Measurements from ENCODE around the gene IL1RAPL2. TPM values are rescaled to one million over a fixed set of nuclear protein-coding genes. Genes with fewer than 3 reads are reported as not detected.

The IL1RAPL2 gene
- total and polyA plus RNA-seq, 2 of the 8 experiments (the other 6 are each of a cell fraction or from before 2014, with no cell fraction given): 0.20 to 1.3 TPM

DNA sequence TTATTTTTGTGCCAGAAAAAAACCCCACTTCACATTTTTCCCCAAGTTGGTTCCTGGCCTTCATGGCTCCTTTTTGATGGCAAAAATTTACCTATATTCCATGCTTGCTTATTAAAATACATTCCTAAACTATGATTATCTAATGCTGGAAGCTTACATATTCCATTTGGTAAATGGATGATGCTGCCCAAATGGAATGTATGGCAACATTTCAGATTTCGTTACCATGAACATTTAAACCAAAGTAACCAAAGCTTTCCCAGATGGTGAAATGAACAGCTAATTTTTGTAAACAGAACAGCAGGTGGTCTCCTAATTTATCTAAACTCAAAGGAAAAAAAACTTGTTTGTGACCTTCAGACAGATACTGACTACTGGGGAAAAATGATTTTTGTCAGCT, 765.2 kb downstream of the IL1RAPL2 start:
- no peak overlapping the region for H2BK20ac ChIP-seq (ENCODE audit: low read length)
- no peaks in the 10 kb centered on the region for H3K79me1 ChIP-seq (ENCODE audit: low read depth, low read length)
- no peak overlapping the region for H3K14ac ChIP-seq (ENCODE audit: insufficient read length)
- 86% methylated on average over 1 of the region's 1 CpG; no CpG with 5 or more reads in 1 of the 2 experiments for WGBS, 2 experiments (ENCODE audit: extremely low coverage in 1 of 2, insufficient coverage in 1 of 2, insufficient read length in 1 of 2, insufficient replicate concordance in 2 of 2, low coverage in 1 of 2, low lambda C conversion rate in 2 of 2, missing lambda C conversion rate in 1 of 2)
- H3K79me2 ChIP-seq (ENCODE audit: control insufficient read depth in 1 of 2, insufficient read depth in 2 of 2, low read length in 2 of 2): no peaks in the 10 kb centered on the region
- no peak overlapping the region for H2BK5ac ChIP-seq (ENCODE audit: low read depth, low read length)
- no peak overlapping the region for H3K18ac ChIP-seq (ENCODE audit: extremely low read depth, low read length)
- no peaks in the 10 kb centered on the region for H3K27me3 ChIP-seq (replicated peaks in 1 of 4; ENCODE audit: control insufficient read depth in 3 of 4, extremely low read depth in 1 of 4, insufficient read depth in 3 of 4, low read length in 3 of 4)
- H4K20me1 ChIP-seq (replicated peaks in 1 of 2; ENCODE audit: control insufficient read depth in 1 of 2, insufficient read depth in 2 of 2, low read length in 2 of 2): no peaks in the 10 kb centered on the region
- no peaks in the 10 kb centered on the region for H3K4me1 ChIP-seq (replicated peaks in 1 of 4; ENCODE audit: control insufficient read depth in 3 of 4, insufficient read depth in 4 of 4, low read length in 3 of 4)
- no peak overlapping the region for H3K27ac ChIP-seq (ENCODE audit: low read depth, low read length)
- no peak overlapping the region for H3K9ac ChIP-seq (replicated peaks in 1 of 4; ENCODE audit: extremely low read depth in 1 of 4, low read depth in 3 of 4, low read length in 3 of 4)
- ChIA-PET CTCF (ENCODE audit: partially characterized antibody) (no interaction called here), POLR2A (ENCODE audit: partially characterized antibody) (no interaction called here)
- H4K91ac ChIP-seq (replicated peaks; ENCODE audit: insufficient read length, low read length): no peak overlapping the region
- no peak overlapping the region for H4K8ac ChIP-seq (ENCODE audit: extremely low read depth, insufficient read depth, low read length)
- no peak overlapping the region for H2BK12ac ChIP-seq (ENCODE audit: low read depth, low read length)
- no peak for DNase-seq (ENCODE audit: low read depth in 1 of 2, low spot score in 2 of 2)
- no peak overlapping the region for H3K23ac ChIP-seq (ENCODE audit: insufficient read length)
- no peak overlapping the region for H2AK5ac ChIP-seq (ENCODE audit: low read depth, low read length)
- H4K5ac ChIP-seq (ENCODE audit: insufficient read length, low read depth, low read length): no peak overlapping the region
- H3K36me3 ChIP-seq (ENCODE audit: control insufficient read depth in 2 of 4, insufficient read depth in 4 of 4, low read length in 3 of 4): no peaks in the 10 kb centered on the region
- no peak for TF ChIP-seq TCF12 (IDR thresholded peaks at IDR 0.05; ENCODE audit: low read depth, low read length)
- TF ChIP-seq BCL11A (IDR thresholded peaks at IDR 0.05; ENCODE audit: low read depth in 2 of 2, low read length in 2 of 2): no peak
- TF ChIP-seq RNF2 (IDR thresholded peaks at IDR 0.05; ENCODE audit: borderline replicate concordance, low read depth, low read length, missing control alignments, poor library complexity, severe bottlenecking): no peak
- TF ChIP-seq, protein P1, sequence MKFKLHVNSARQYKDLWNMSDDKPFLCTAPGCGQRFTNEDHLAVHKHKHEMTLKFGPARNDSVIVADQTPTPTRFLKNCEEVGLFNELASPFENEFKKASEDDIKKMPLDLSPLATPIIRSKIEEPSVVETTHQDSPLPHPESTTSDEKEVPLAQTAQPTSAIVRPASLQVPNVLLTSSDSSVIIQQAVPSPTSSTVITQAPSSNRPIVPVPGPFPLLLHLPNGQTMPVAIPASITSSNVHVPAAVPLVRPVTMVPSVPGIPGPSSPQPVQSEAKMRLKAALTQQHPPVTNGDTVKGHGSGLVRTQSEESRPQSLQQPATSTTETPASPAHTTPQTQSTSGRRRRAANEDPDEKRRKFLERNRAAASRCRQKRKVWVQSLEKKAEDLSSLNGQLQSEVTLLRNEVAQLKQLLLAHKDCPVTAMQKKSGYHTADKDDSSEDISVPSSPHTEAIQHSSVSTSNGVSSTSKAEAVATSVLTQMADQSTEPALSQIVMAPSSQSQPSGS (IDR thresholded peaks at IDR 0.05; ENCODE audit: low read length): no peak
- TF ChIP-seq SP1 (IDR thresholded peaks at IDR 0.05; ENCODE audit: low read depth, low read length): no peak
- TF ChIP-seq USF2 (IDR thresholded peaks at IDR 0.05; ENCODE audit: low read length): no peak
- no peak for TF ChIP-seq SUZ12 (IDR thresholded peaks at IDR 0.05; ENCODE audit: low read length)
- no peak for TF ChIP-seq SP4 (IDR thresholded peaks at IDR 0.05; ENCODE audit: low read length)
- no peak overlapping the region for H3K4me3 ChIP-seq (ENCODE audit: extremely low read depth in 1 of 4, insufficient read depth in 2 of 4, low read depth in 3 of 4, low read length in 4 of 4)
- no peaks in the 10 kb centered on the region for H3K9me3 ChIP-seq (ENCODE audit: insufficient read depth in 2 of 2, low read depth in 1 of 2, low read length in 1 of 2)
- no peaks in the 10 kb centered on the region for H3K23me2 ChIP-seq (ENCODE audit: low read depth, low read length)
- H3K4ac ChIP-seq (replicated peaks; ENCODE audit: insufficient read length, low read depth, low read length): no peak overlapping the region
- H2BK15ac ChIP-seq (ENCODE audit: low read length): no peak overlapping the region
- FAIRE-seq: no peak
- no peak overlapping the region for H2BK120ac ChIP-seq (replicated peaks; ENCODE audit: low read depth, low read length)
- no peak overlapping the region for H2AFZ ChIP-seq (ENCODE audit: low read length)
- H3K4me2 ChIP-seq (ENCODE audit: insufficient read depth in 1 of 2, low read depth in 2 of 2, low read length in 2 of 2): no peak overlapping the region
- H3K56ac ChIP-seq (replicated peaks; ENCODE audit: insufficient read length, low read depth, low read length): no peak overlapping the region

All from H1 (cell line).